GM12878 (cell line): ENCODE results near the gene SAMSN1. TPM values are rescaled to one million over a fixed set of nuclear protein-coding genes. Genes with fewer than 3 reads are reported as not detected.

Source experiments
- ATAC-seq: fragments of 200-7000 bp; cut with Tn5 transposase; 3 replicates; pipeline ENCODE4 v1.9.1; 2020; ENCODE audit warnings: mild to moderate bottlenecking, moderate library complexity
- BruUV-seq: library from RNA; stranded (reverse); fragments of 400-500 nt; replicated peaks from 2 replicates; lab custom pipeline; 2021; lab: Mats Ljungman, UMichigan
- CTCF ChIA-PET: fragments of 300-600 bp; sonication (Branson Sonifier 250); formaldehyde crosslinking; extraction: SDS; loops from one replicate; lab custom pipeline; 2021; ENCODE audit warnings: inconsistent platforms; lab: Yijun Ruan, JAX
- POLR2A ChIA-PET: fragments of 350-600 bp; formaldehyde crosslinking; extraction: SDS; loops from one replicate; lab custom pipeline; 2021; ENCODE audit warnings: inconsistent platforms; lab: Charles Lee
- RAD21 ChIA-PET: fragments of 300-600 bp; sonication (Branson Sonifier 250); formaldehyde crosslinking; loops from one replicate; lab custom pipeline; 2023; ENCODE audit warnings: antibody characterized with exemption; ENCODE audit not compliant: unreplicated experiment; lab: Charles Lee
- SMC1A ChIA-PET: fragments of 300-600 bp; sonication (Branson Sonifier 250); formaldehyde crosslinking; loops from one replicate; lab custom pipeline; 2023; ENCODE audit not compliant: unreplicated experiment, uncharacterized antibody; lab: Charles Lee
- DNase-seq: peaks from one replicate; pipeline ENCODE4 v3.0.0-alpha.2; 2011; ENCODE audit warnings: low read depth, low spot score
- FAIRE-seq: peaks from 3 replicates; lab custom pipeline; 2011; peaks lifted over from hg19 to GRCh38; lab: Jason Lieb, UNC
- H2AFZ ChIP-seq: 2 replicates; pipeline ENCODE4 v1.6.0; 2011; ENCODE audit warnings: low read depth, low read length, control low read depth; ENCODE audit not compliant: control insufficient read depth
- H3K27ac ChIP-seq: 2 replicates; pipeline ENCODE4 v1.5.1; 2011; ENCODE audit warnings: control low read depth; ENCODE audit not compliant: control insufficient read depth, insufficient read depth
- H3K27me3 ChIP-seq, 2 experiments: replicated peaks in 1 of 2; 2 replicates each; pipeline versions ENCODE4 v1.6.0 to v1.6.1; 2011; ENCODE audit warnings: low read length in 1 of 2; ENCODE audit not compliant: control insufficient read depth in 2 of 2, insufficient read depth in 2 of 2
- H3K36me3 ChIP-seq, 2 experiments: 2 replicates each; pipeline ENCODE4 v1.5.1; 2011; ENCODE audit warnings: low read length in 1 of 2; ENCODE audit not compliant: control insufficient read depth in 2 of 2, insufficient read depth in 2 of 2
- H3K4me1 ChIP-seq: 2 replicates; pipeline ENCODE4 v1.6.1; 2011; ENCODE audit warnings: mild to moderate bottlenecking, low read length, moderate library complexity, mixed read lengths; ENCODE audit not compliant: control insufficient read depth, insufficient read depth
- H3K4me2 ChIP-seq: 2 replicates; pipeline ENCODE4 v1.6.0; 2011; ENCODE audit warnings: control low read depth; ENCODE audit not compliant: control insufficient read depth, insufficient read depth
- H3K4me3 ChIP-seq: fragments of 200-600 bp; sonication (generic); 2 replicates; pipeline ENCODE4 v1.5.1; 2016
- H3K79me2 ChIP-seq: 2 replicates; pipeline ENCODE4 v1.6.0; 2011; ENCODE audit warnings: low read length; ENCODE audit not compliant: control insufficient read depth, insufficient read depth
- H3K9ac ChIP-seq: 2 replicates; pipeline ENCODE4 v1.8.0; 2011; ENCODE audit warnings: low read length, control low read depth, mixed read lengths; ENCODE audit not compliant: control insufficient read depth, insufficient read depth
- H3K9me3 ChIP-seq: replicated peaks from 3 replicates; pipeline ENCODE4 v1.5.1; 2011; ENCODE audit warnings: mild to moderate bottlenecking, low read length; ENCODE audit not compliant: control insufficient read depth, insufficient read depth
- H4K20me1 ChIP-seq: 2 replicates; pipeline ENCODE4 v1.6.0; 2011; ENCODE audit not compliant: control insufficient read depth, insufficient read depth
- CHD2 ChIP-seq: IDR thresholded peaks from 2 replicates; pipeline ENCODE4 v1.6.1; 2011; ENCODE audit warnings: low read depth, low read length, improper control_type of control experiment, borderline replicate concordance
- EED ChIP-seq: sonication (generic); IDR thresholded peaks from 2 replicates; pipeline ENCODE4 v1.6.1; 2016; ENCODE audit warnings: antibody characterized with exemption, low read depth
- FOXM1 ChIP-seq: IDR thresholded peaks from 2 replicates; pipeline ENCODE4 v1.6.1; 2012; ENCODE audit warnings: low read depth, mild to moderate bottlenecking, inconsistent platforms, low read length, moderate library complexity
- HCFC1 ChIP-seq: fragments of 150-350 bp; IDR thresholded peaks from 2 replicates; pipeline ENCODE4 v1.6.1; 2014; ENCODE audit warnings: low read length
- LARP7 ChIP-seq: fragments of 450-650 bp; IDR thresholded peaks from 2 replicates; pipeline ENCODE4 v1.6.1; 2017; ENCODE audit warnings: mild to moderate bottlenecking
- MYC ChIP-seq: IDR thresholded peaks from 2 replicates; pipeline ENCODE4 v1.6.1; 2011; ENCODE audit warnings: mild to moderate bottlenecking, low read length, moderate library complexity, inconsistent platforms; ENCODE audit not compliant: insufficient read depth, insufficient replicate concordance, insufficient read length, severe bottlenecking
- PAX5 ChIP-seq: IDR thresholded peaks from 2 replicates; pipeline ENCODE4 v1.6.1; 2011; ENCODE audit warnings: low read depth, low read length, borderline replicate concordance
- POU2F2 ChIP-seq: IDR thresholded peaks from 3 replicates; pipeline ENCODE4 v1.6.1; 2011; ENCODE audit warnings: low read depth, mild to moderate bottlenecking, low read length, borderline replicate concordance
- RB1 ChIP-seq: fragments of 450-650 bp; formaldehyde crosslinking; IDR thresholded peaks from 2 replicates; pipeline ENCODE4 v1.6.1; 2017; ENCODE audit warnings: mild to moderate bottlenecking, borderline replicate concordance
- RCOR1 ChIP-seq: conservative IDR thresholded peaks from 2 replicates; pipeline ENCODE4 v1.6.1; 2012; ENCODE audit warnings: low read depth, low read length, improper control_type of control experiment
- RELA ChIP-seq: fragments of 450-650 bp; IDR thresholded peaks from 2 replicates; pipeline ENCODE4 v1.8.0; 2014; ENCODE audit warnings: borderline replicate concordance; ENCODE audit not compliant: partially characterized antibody
- TCF7 ChIP-seq: IDR thresholded peaks from 2 replicates; pipeline ENCODE4 v1.6.1; 2014; ENCODE audit warnings: antibody characterized with exemption, borderline replicate concordance
- WGBS: methylation state at CpG from one replicate; pipeline ENCODE4 v1.1.6; 2016; ENCODE audit warnings: low lambda C conversion rate; ENCODE audit not compliant: insufficient replicate concordance, insufficient coverage; ENCODE audit errors: missing lambda C conversion rate; 5-methylcytosine and 5-hydroxymethylcytosine counted together
- in situ Hi-C: fragments of 300-500 bp; cut with MboI; formaldehyde crosslinking; loops from 9 replicates; pipeline ENCODE4 v1.14.3; 2018; ENCODE audit warnings: mixed read lengths
- intact Hi-C: fragments of 100-400 bp; cut with micrococcal nuclease; formaldehyde crosslinking; loops from one replicate; pipeline ENCODE4 v1.14.2; 2022; ENCODE audit not compliant: unreplicated experiment
- polyA plus RNA-seq, 11 experiments: library from polyadenylated mRNA; depleted of rRNA in 4 of 11; unstranded in 6 of 11; stranded (reverse) in 5 of 11; fragments of >200 nt; fragmentation: Nextera tagmentation in 4 of 11; fragmentation: Illumina TruSeq in 1 of 11; extraction: Ambion mirVana in 4 of 11; extraction: Trizol in 1 of 11; gene quantifications; 1 replicate in 1 of 11; 2 replicates in 10 of 11; pipeline versions ENCODE4 v1.2.1 to v1.2.3, GENCODE V29; 2011 to 2016; ENCODE audit warnings: inconsistent platforms in 2 of 11, missing spikeins in 2 of 11, low read depth in 1 of 11
- total RNA-seq, 4 experiments: library from RNA; depleted of rRNA in 3 of 4; stranded (reverse); fragments of >200 nt in 3 of 4; fragmentation: Illumina TruSeq in 1 of 4; extraction: Trizol in 1 of 4; gene quantifications; 2 replicates each; pipeline versions ENCODE4 v1.2.1 to v1.2.3, GENCODE V29; 2013 to 2021
- TF ChIP-seq, protein P1 (sequence below): IDR thresholded peaks from 2 replicates; pipeline ENCODE4 v1.6.1; 2011; ENCODE audit warnings: borderline replicate concordance, low read depth, mild to moderate bottlenecking, moderate library complexity, low read length; ENCODE audit not compliant: insufficient read depth, poor library complexity, severe bottlenecking
- TF ChIP-seq, protein P2 (sequence below): IDR thresholded peaks from 2 replicates; pipeline ENCODE4 v1.6.1; 2012; ENCODE audit warnings: low read depth, low read length, improper control_type of control experiment

Gene SAMSN1
- total and polyA plus RNA-seq, 10 of the 15 experiments (the other 5 are each of a cell fraction or from before 2014, with no cell fraction given): 23.2 to 102 (median 44.9) TPM

DNA sequence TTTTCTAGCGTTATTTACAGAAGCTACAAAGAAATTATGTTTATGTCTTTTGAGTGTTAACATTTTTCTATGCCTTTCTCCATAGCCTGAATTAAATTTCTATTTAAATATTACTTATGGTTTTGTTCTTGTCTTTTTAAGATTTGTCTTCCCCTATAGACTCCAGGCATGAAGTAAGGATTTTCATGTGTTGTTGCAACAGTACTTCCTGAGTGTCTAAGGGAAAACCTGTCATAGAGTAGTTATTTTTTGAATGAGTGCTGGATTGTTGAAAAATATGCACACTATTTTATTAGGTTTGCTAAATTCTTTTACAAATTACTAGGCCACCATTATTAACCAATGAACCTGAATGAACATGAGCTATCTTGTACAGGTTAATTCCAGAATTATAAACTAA lies 27.1 kb downstream of the SAMSN1 start:
- CTCF ChIA-PET: interaction anchor here (0.9 kb wide), 1 partner anchor 209 kb away, joined by 3 read pairs; no protein-coding TSS in a partner anchor
- BruUV-seq: no TSS peak
- POLR2A ChIA-PET: no interaction called here
- H3K4me3 ChIP-seq: no peak overlapping the region
- WGBS: 92% methylated on average over 1 of the region's 1 CpG
- no peak overlapping the region for H3K27ac ChIP-seq
- no peak for TF ChIP-seq RB1
- TF ChIP-seq, protein P1, sequence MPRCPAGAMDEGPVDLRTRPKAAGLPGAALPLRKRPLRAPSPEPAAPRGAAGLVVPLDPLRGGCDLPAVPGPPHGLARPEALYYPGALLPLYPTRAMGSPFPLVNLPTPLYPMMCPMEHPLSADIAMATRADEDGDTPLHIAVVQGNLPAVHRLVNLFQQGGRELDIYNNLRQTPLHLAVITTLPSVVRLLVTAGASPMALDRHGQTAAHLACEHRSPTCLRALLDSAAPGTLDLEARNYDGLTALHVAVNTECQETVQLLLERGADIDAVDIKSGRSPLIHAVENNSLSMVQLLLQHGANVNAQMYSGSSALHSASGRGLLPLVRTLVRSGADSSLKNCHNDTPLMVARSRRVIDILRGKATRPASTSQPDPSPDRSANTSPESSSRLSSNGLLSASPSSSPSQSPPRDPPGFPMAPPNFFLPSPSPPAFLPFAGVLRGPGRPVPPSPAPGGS: no peak
- TF ChIP-seq EED: no peak
- no peak for TF ChIP-seq LARP7
- no peak for TF ChIP-seq HCFC1
- TF ChIP-seq TCF7: no peak
- no peak for TF ChIP-seq PAX5
- no peak for TF ChIP-seq MYC
- no peak for TF ChIP-seq FOXM1
- no peak for TF ChIP-seq CHD2
- TF ChIP-seq, protein P2, sequence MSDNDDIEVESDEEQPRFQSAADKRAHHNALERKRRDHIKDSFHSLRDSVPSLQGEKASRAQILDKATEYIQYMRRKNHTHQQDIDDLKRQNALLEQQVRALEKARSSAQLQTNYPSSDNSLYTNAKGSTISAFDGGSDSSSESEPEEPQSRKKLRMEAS: no peak
- no peak for TF ChIP-seq RCOR1
- no peak for TF ChIP-seq POU2F2
- no peak for TF ChIP-seq RELA
- TF ChIP-seq, all 136 proteins: peak for 0
- Histone ChIP-seq H3K4me1 (peaks cover 18% of the 10 kb centered on the region), H3K4me2 (no peak overlapping the region), H3K9me3 (peaks cover 2% of the 10 kb centered on the region; the same call in 1 of the 3 replicates), H3K27me3 (no peaks in the 10 kb centered on the region), H3K79me2 (peaks cover 48% of the 10 kb centered on the region), H4K20me1 (no peaks in the 10 kb centered on the region), H2AFZ (no peak overlapping the region), H3K36me3 (peaks cover 0 to 15% of the 10 kb centered on the region in 2 experiments; a peak in 2 of 4 replicates), H3K9ac (no peak overlapping the region)
- DNase-seq (no peak), FAIRE-seq (no peak), ATAC-seq (no peak)
- ChIA-PET SMC1A (interaction anchor here (0.7 to 1.1 kb wide), 2 partner anchors 12 to 73 kb away, joined by 3 read pairs; no protein-coding TSS in a partner anchor), RAD21 (interaction anchor here (1.4 kb wide), 1 partner anchor 65 kb away, joined by 4 read pairs; no protein-coding TSS in a partner anchor)
- in situ Hi-C loops (no loop called here), intact Hi-C loops (no loop called here)
